BE2C (cell line): ENCODE results near the gene CFAP92.

Source experiments
- DNase-seq: peaks from one replicate; pipeline ENCODE4 v3.0.0-alpha.2; 2020
- H3K27me3 ChIP-seq: fragments of 250-450 bp; sonication (Bioruptor Pico); 2 replicates; pipeline ENCODE4 v1.5.1; 2020; ENCODE audit warnings: mild to moderate bottlenecking
- H3K36me3 ChIP-seq: fragments of 250-450 bp; sonication (Bioruptor Pico); 2 replicates; pipeline ENCODE4 v1.5.1; 2020; ENCODE audit warnings: mild to moderate bottlenecking
- H3K4me1 ChIP-seq: fragments of 250-450 bp; sonication (Bioruptor Pico); 2 replicates; pipeline ENCODE4 v1.5.1; 2020
- H3K4me3 ChIP-seq: 2 replicates; pipeline ENCODE4 v1.5.1; 2011; ENCODE audit warnings: low read depth, low read length
- H3K9me3 ChIP-seq: fragments of 250-450 bp; sonication (Bioruptor Pico); 2 replicates; pipeline ENCODE4 v1.5.1; 2020
- CTCF ChIP-seq: IDR thresholded peaks from 2 replicates; pipeline ENCODE4 v1.5.1; 2012; ENCODE audit warnings: mild to moderate bottlenecking, low read depth, low read length

The CFAP92 gene

GRCh38 chr3:128879991-128880390, 113.9 kb downstream of the CFAP92 start:
- TF ChIP-seq CTCF, result no peak
- no peak for DNase-seq
- no peaks in the 10 kb centered on the region; the same call in 1 of the 2 replicates for H3K4me1 ChIP-seq

GRCh38 chr3:128879125-128879969, 114.5 kb downstream of the CFAP92 start, which contains the start of gene ACAD9:
Gene ACAD9, plus strand, starts transcription at chr3:128879620. Its CDS starts 72 bp downstream, at chr3:128879692.
- peak; percentile 98 for DNase-seq
- no peaks in the 10 kb centered on the region for H3K27me3 ChIP-seq
- H3K4me3 ChIP-seq, result peak within 1 kb of the TSS; percentile 96
- no peak for TF ChIP-seq CTCF
- H3K4me1 ChIP-seq, result no peaks in the 10 kb centered on the region; the same call in 1 of the 2 replicates
- no peaks in the 10 kb centered on the region for H3K9me3 ChIP-seq
- peaks cover 12% of the 10 kb centered on the region for H3K36me3 ChIP-seq

More at GRCh38 chr3:128879991-128880390, 113.9 kb downstream of the CFAP92 start:
- peaks cover 17% of the 10 kb centered on the region for H3K36me3 ChIP-seq
- peak overlapping the region; percentile 96 for H3K4me3 ChIP-seq
- H3K27me3 ChIP-seq, result no peaks in the 10 kb centered on the region
- H3K9me3 ChIP-seq, result no peaks in the 10 kb centered on the region

- H3K4me3 ChIP-seq, result peak overlapping the region; percentile 96
- TF ChIP-seq CTCF, result no peak
- no peak for DNase-seq
- H3K27me3 ChIP-seq, result no peaks in the 10 kb centered on the region
- H3K4me1 ChIP-seq, result no peaks in the 10 kb centered on the region; the same call in 1 of the 2 replicates
- no peaks in the 10 kb centered on the region for H3K9me3 ChIP-seq
- H3K36me3 ChIP-seq, result peaks cover 7% of the 10 kb centered on the region
Measured at GRCh38 chr3:128878556-128879124, 115.2 kb downstream of the CFAP92 start.

- TF ChIP-seq CTCF, result no peak
- no peaks in the 10 kb centered on the region for H3K9me3 ChIP-seq
- H3K36me3 ChIP-seq, result peaks cover 7% of the 10 kb centered on the region
- DNase-seq, result no peak
- H3K27me3 ChIP-seq, result no peaks in the 10 kb centered on the region
- H3K4me3 ChIP-seq, result peak overlapping the region; percentile 96
- H3K4me1 ChIP-seq, result no peaks in the 10 kb centered on the region; the same call in 1 of the 2 replicates
Measured at GRCh38 chr3:128878011-128878457, 115.8 kb downstream of the CFAP92 start.

GRCh38 chr3:128875556-128876120, 118.2 kb downstream of the CFAP92 start:
- no peaks in the 10 kb centered on the region for H3K27me3 ChIP-seq
- TF ChIP-seq CTCF, result peak; percentile 90
- no peaks in the 10 kb centered on the region; the same call in 1 of the 2 replicates for H3K4me1 ChIP-seq
- H3K9me3 ChIP-seq, result no peaks in the 10 kb centered on the region
- H3K36me3 ChIP-seq, result no peaks in the 10 kb centered on the region
- H3K4me3 ChIP-seq, result peak overlapping the region; percentile 38
- peak; percentile 74 for DNase-seq
